ENCODE data around the gene CYTH2.
A peak's percentile ranks its signal among the peaks of the same experiment; 100 is the strongest.

CYTH2 gene

DNA sequence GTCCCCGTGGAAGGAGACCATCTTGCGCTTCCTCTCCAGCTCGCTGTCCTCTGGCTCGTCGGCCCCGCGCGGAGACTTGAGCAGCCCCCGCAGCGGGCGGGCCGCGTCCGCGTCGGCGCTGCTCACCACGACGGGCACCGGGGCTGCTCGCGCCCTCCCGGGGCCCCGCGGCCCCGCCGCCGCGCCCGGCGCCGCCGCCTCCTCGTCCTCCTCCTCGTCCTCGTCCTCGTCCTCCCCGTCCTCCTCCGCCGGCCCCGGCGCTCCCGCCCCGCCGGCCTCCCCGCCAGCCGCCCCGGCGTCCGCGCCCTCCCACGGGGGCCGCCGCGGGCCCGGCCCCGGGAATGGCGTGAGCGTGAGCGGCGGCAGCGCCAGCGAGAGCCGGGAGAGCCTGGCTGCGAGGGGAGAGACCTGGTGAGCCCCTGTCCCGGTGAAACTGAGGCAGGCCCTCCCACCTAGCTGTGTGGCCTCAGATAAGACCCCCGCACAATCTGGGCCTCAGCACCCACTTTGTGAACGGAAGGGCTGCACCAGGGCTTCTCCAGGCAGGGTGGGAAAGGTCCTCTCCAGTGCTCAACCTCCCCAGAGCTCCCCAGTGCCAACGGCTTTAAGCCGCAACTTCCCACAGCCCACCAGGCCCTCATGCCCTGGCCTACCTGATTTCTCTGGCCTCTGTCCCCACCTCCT, 24.7 kb downstream of the CYTH2 start:
- peak overlapping the region; percentile 63 for H3K4me3 ChIP-seq (ENCODE audit: control insufficient read depth, low read depth, low read length)
- DNase-seq (ENCODE audit: low read depth) = no peak
- TF ChIP-seq CTCF (IDR thresholded peaks at IDR 0.05; ENCODE audit: control insufficient read depth, insufficient read depth, low read depth, low read length, missing control alignments) = no peak

DNA sequence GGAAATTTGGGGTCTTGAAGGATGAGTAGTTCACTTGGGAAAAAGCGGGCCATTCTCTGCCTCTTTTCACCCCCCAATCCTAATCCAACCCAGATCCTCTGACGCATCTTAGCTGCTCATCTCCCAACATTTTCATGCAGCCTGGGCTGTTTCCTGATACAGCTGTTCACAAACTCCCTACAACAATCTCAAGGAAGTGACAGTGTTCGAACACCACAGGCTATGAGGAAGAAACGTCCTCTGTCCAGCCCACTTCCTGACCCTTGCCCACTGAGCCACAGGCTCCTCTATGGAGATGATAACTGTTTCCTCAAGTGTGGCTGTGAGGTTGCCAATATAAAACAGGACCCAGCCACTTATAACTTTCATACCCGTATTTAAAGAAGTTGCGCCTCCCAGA, 26.2 kb downstream of the CYTH2 start:
- no peak for TF ChIP-seq CTCF (IDR thresholded peaks at IDR 0.05; ENCODE audit: control insufficient read depth, insufficient read depth, low read depth, low read length, missing control alignments)
- no peak overlapping the region for H3K4me3 ChIP-seq (ENCODE audit: control insufficient read depth, low read depth, low read length)
- no peak for DNase-seq (ENCODE audit: low read depth)

DNA sequence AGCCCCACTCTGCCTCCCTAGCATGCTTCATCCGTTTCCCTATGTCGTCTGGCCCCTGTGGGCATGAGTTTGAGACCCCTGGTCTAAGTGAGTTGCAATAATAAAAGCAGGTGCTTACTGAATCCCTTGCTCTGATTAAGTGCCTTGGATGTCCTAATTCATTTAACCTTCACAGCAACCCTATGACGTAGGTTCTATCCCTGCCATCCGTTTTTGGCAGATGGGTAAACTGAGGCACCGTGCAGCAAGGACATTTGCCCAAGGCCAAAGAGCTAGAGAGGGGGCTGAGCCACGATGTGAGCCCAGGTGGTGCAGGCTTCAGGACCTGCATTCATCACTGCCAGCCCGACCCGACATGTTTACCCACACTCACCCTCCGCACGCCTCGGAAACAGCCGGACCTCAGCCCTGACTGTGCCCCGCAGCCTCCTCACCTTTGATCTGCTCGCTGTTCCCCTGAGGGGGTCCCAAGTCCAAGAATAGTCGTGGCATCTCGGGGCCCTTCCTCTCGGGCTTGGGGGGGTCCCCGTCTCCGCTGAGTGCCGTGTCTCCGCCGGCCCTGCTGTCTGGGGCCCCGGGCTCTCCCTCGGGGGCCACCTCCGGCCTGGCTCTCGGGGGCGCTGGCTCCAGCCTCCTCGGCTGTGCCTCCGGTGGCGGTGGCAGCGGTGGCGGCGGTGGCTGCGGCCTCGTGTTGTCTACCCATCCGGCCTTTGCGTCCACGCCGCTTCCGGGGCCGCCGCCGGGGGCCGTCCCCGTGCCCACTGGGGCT, 28.0 kb downstream of the CYTH2 start:
- H3K4me3 ChIP-seq (ENCODE audit: control insufficient read depth, low read depth, low read length) = no peak overlapping the region
- no peak for TF ChIP-seq CTCF (IDR thresholded peaks at IDR 0.05; ENCODE audit: control insufficient read depth, insufficient read depth, low read depth, low read length, missing control alignments)
- DNase-seq (ENCODE audit: low read depth) = no peak

GRCh38 chr19:48497728-48498594, 28.8 kb downstream of the CYTH2 start:
- DNase-seq (ENCODE audit: low read depth) = no peak
- no peak overlapping the region for H3K4me3 ChIP-seq (ENCODE audit: control insufficient read depth, low read depth, low read length)
- TF ChIP-seq CTCF (IDR thresholded peaks at IDR 0.05; ENCODE audit: control insufficient read depth, insufficient read depth, low read depth, low read length, missing control alignments) = no peak

DNA sequence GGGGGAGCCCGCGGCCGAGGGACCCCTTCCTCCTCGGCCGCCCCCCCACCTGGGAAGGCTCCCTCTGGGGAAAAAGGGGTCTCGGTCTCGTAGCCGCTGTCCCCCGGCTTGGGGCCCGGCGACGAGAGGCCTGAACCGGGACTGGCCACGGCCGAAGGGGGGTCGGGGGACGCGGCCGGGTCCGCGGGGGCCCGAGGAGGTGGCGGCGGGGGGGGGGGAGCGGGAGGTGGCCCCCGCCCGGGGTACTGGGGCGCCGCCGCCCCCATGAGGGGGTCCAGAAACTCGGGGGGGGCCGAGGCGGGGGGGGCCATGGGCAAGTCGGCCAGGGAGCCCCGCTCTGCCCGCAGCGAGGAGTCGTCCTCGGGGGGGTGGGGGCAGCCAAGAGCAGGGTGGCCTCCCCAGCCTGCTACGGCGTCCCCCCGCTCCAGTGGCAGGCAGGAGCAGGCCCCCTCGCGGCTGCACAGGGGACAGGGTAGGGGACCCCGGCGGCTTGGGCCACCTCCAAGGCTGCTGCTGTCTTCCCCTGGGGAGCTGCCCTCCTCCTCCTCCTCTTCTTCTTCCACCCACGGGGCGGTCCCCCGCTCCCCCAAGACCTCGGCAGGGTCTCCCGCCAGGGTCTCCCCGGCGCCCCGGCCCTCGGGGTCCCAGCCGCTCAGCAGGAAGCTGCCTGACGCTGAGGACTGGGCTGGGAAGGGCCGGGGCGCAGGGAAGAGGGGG, 29.6 kb downstream of the CYTH2 start:
- H3K4me3 ChIP-seq (ENCODE audit: control insufficient read depth, low read depth, low read length) = no peak overlapping the region
- no peak for TF ChIP-seq CTCF (IDR thresholded peaks at IDR 0.05; ENCODE audit: control insufficient read depth, insufficient read depth, low read depth, low read length, missing control alignments)
- DNase-seq (ENCODE audit: low read depth) = no peak
